Subcutaneous adipose tissue (tissue), 4 donors: ENCODE results near the gene CDK19. TPM values are rescaled to one million over a fixed set of nuclear protein-coding genes. Genes with fewer than 3 reads are reported as not detected.

Source experiments
- total RNA-seq, 4 donors: library from RNA; depleted of rRNA; stranded (reverse); fragments of >200 nt; gene quantifications; one replicate each; pipeline ENCODE4 v1.1.0, GENCODE V29; 2016
- TF ChIP-seq, protein P1 (sequence below): fragments of 450-650 bp; IDR thresholded peaks from one replicate; pipeline ENCODE4 v1.5.1; 2016; ENCODE audit warnings: low read depth, mild to moderate bottlenecking, control low read depth, antibody characterized with exemption, moderate library complexity

CDK19 gene
- total RNA-seq, 4 donors from 2014 or later: 14.1 to 20.1 (median 16.2) TPM

DNA sequence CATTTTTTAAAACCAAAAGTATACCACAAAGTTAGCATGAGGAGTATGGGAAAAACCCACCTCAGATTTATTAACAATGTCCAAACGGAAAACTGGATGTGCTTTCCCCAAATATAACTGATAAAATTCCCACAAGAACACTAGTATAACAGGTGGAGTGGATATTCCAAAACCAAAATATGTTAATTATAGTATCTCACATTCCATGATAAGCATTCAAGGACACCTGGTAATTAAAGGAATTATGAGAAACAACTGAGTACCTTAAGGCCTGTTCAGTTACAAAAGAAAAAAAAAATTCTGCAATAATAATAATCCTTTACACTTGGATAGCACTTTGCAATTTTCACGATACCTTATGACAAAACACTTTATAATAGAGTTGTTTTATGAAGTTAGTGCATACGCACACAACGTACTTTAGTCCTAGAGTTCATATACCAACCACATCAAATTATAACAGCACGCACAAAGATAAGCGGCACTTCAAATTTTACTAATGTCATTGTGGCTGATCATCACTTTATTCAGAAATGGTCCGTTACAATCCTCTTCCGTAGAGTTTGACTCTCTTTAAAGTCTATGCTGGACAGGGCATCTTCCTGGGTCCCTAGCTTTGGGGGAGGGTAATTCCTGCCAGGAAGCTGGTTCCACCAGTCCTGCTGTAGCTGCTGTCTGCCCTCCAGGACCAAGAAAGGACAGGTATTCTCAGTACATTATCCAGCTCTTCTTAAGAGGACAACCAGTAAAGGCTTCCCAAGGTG, 1.7 kb downstream of the CDK19 start:
- TF ChIP-seq, protein P1, sequence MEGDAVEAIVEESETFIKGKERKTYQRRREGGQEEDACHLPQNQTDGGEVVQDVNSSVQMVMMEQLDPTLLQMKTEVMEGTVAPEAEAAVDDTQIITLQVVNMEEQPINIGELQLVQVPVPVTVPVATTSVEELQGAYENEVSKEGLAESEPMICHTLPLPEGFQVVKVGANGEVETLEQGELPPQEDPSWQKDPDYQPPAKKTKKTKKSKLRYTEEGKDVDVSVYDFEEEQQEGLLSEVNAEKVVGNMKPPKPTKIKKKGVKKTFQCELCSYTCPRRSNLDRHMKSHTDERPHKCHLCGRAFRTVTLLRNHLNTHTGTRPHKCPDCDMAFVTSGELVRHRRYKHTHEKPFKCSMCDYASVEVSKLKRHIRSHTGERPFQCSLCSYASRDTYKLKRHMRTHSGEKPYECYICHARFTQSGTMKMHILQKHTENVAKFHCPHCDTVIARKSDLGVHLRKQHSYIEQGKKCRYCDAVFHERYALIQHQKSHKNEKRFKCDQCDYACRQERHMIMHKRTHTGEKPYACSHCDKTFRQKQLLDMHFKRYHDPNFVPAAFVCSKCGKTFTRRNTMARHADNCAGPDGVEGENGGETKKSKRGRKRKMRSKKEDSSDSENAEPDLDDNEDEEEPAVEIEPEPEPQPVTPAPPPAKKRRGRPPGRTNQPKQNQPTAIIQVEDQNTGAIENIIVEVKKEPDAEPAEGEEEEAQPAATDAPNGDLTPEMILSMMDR: no peak

DNA sequence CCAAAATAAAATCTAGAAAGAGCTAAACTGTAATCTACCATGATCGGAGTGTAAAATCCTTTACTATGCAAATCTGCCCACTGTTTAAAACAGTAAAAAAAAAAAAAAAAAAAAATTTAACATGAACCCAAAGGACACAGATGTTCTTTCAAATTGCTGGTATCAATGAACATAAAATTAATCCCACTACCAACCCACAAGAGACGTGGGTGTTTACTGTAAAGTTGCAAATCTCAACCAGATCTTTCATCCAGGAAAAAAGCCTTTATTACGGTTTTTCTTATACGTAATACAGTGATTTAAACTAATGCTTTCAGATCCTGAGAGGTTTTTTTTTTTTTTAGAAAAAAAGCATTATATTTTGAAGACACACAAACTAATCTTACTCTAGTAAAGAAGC, 2.5 kb downstream of the CDK19 start:
- TF ChIP-seq, protein P1: no peak

DNA sequence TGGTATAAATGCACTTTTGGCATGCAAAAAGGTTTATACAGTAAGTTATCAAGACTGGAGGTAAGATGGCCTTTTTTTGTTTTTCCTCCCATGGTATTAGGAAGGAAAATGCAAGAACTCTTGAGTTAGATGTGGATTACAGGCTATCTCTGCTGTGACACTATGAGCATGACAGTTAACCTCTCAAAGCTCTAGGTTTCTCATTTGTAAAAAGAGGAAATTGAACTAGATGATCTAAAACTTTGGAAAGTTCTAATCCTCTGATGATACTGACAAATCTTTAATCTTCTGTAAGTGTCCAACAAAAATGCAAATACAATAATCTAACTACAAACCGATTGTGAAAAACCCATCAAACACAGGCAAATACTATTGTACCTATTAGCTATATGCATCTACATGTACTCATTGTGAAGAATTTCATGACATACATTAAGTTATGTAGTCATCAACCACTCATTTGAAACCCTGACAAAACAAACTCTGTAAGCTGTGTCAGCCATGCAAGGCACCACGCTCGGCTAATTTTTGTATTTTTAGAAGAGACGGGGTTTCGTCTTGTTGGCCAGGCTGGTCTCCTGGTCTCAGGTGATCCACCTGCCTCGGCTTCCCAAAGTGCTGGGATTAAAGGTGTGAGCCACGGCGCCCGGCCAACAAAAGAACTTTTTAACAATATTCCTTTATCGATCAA, 4.2 kb downstream of the CDK19 start:
- TF ChIP-seq, protein P1: no peak

DNA sequence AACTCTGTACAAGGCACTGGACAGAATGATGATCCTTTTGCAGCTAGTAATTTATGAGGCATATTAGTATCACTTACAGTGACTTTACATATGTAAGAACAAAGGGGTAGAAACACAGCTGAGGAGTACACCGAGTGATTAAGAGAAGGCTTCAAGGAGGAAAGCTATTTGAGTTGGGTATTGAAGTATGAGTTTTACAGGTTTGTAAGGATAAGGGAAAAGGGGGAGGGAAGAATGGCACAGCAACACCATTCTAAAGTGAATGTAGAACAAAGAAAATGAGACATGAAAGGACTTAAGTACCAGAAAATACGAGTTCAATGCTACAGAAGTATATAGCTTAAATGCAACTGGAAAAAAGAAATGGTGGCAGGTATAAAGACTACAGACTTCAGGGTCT, 5.5 kb downstream of the CDK19 start:
- TF ChIP-seq, protein P1: no peak

DNA sequence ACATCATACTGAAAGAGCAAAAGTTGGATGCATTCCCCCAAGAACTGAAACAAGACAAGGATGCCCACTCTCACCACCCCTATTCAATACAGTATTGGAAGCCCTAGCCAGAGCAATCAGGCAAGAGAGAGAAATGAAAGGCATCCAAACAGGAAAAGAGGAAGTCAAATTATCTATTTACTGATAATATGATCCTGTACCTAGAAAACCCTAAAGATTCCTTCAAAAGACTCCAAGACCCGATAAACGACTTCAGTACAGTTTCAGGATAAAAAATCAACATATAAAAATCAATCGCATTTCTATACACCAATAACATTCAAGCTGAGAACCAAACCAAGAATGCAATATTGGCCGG, 14.5 kb downstream of the CDK19 start:
- TF ChIP-seq, protein P1: no peak

DNA sequence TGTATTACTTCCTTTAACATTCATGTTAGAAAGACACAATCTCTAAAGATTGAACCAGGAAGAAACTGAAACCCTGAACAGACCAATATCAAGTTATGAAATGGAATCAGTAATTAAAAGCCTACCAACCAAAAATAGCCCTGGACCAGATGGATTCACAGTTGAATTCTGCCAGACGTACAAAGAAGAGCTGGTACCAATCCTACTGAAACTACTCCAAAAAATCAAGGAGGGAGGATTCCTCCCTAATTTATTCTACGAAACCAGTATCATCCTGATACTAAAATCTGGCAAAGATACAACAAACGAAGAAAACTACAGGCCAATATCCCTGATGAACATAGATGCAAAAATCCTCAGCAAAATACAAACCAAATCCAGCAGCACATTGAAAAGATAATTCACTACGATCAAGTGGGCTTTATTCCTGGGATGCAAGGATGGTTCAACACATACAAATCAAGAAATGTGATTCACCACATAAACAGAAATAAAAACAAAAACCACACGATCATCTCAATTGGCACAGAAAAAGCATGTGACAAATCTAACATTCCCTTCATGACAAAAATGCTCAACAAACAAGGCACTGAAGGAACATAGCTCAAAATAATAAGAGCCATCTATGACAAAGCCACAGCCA, 15.0 kb downstream of the CDK19 start:
- TF ChIP-seq, protein P1: no peak

DNA sequence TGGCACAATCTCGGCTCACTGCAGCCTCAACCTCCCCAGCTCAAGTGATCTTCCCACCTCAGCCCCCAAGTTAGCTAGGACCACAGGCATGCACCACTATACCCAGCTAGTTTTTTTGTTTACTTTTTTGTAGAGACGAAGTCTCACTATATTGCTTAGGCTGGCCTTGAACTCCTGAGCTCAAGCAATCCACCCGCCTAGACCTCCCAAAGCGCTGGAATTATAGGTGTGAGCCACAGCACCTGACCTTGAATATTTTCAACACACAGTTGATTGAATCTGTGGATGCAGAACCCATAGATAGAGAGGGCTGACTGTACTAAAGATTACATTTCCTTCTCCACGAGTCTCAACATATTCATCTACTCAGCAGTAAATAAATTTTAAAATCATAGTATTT, 15.6 kb downstream of the CDK19 start:
- TF ChIP-seq, protein P1: no peak
